ENCODE data around the gene LRRN4CL.

The LRRN4CL gene

GRCh38 chr11:62645946-62646824 is 43.1 kb downstream of the LRRN4CL start, which contains the start of gene GANAB:
Gene GANAB (minus strand): TSS chr11:62646613. CDS start chr11:62646599, 14 bp downstream.
- peak; percentile 99 for DNase-seq

GRCh38 chr11:62645671-62645945 is 43.7 kb downstream of the LRRN4CL start:
- peak; percentile 24 for DNase-seq

GRCh38 chr11:62644220-62644619 is 45.1 kb downstream of the LRRN4CL start:
- DNase-seq: no peak

All from NCI-H2227 treated with DMSO at 0.1 percent for 48 hours (cell line).